Renal cortex interstitium (tissue), 11 donors: ENCODE results near the gene CRACR2B. TPM values are rescaled to one million over a fixed set of nuclear protein-coding genes. Genes with fewer than 3 reads are reported as not detected.

Experiments used
- DNase-seq, 11 donors: peaks; one replicate each; pipeline ENCODE4 v3.0.0-alpha.2; 2013; ENCODE audit warnings: low read depth in 9 of 11, low spot score in 4 of 11; ENCODE audit errors: extremely low read depth in 1 of 11
- polyA plus RNA-seq, 3 donors: library from polyadenylated mRNA; unstranded; fragments of 120-200 nt; gene quantifications; one replicate each; pipeline ENCODE4 v1.2.1, GENCODE V29; 2013; ENCODE audit not compliant: insufficient read length in 3 of 3

Gene CRACR2B
- polyA plus RNA-seq, 3 donors: 10.3 to 19.4 (median 16.2) TPM

GRCh38 chr11:844693-845644, 17.2 kb downstream of the CRACR2B start:
- peak in 6 of 11 donors; percentile 77 to 89 (median 82) for DNase-seq

- DNase-seq: no peak
Measured at GRCh38 chr11:845872-846495, 18.3 kb downstream of the CRACR2B start.

GRCh38 chr11:846496-847098, 18.9 kb downstream of the CRACR2B start:
- no peak for DNase-seq

- DNase-seq: no peak
Measured at GRCh38 chr11:847876-848275, 20.2 kb downstream of the CRACR2B start.

- no peak for DNase-seq
Measured at GRCh38 chr11:848380-848931, 20.7 kb downstream of the CRACR2B start.

GRCh38 chr11:849104-849824, 21.5 kb downstream of the CRACR2B start:
- no peak for DNase-seq

GRCh38 chr11:849951-850774, 22.4 kb downstream of the CRACR2B start:
- no peak for DNase-seq

- DNase-seq: no peak
Measured at GRCh38 chr11:850775-851763, 23.4 kb downstream of the CRACR2B start.

GRCh38 chr11:852762-853161, 25.0 kb downstream of the CRACR2B start:
- no peak for DNase-seq

- no peak for DNase-seq
Measured at GRCh38 chr11:853682-854448, 26.1 kb downstream of the CRACR2B start.

GRCh38 chr11:854601-855329, 27.0 kb downstream of the CRACR2B start:
- DNase-seq: no peak

GRCh38 chr11:855330-855674, 27.6 kb downstream of the CRACR2B start:
- no peak for DNase-seq

GRCh38 chr11:855796-856195, 28.1 kb downstream of the CRACR2B start:
- no peak for DNase-seq

GRCh38 chr11:856397-856796, 28.7 kb downstream of the CRACR2B start:
- no peak for DNase-seq

- DNase-seq: no peak
Measured at GRCh38 chr11:858053-858761, 30.5 kb downstream of the CRACR2B start.
